Subcutaneous abdominal adipose tissue (tissue), 5 donors: ENCODE measurements around the gene TIMP1.
A peak's percentile ranks its signal among the peaks of the same experiment; 100 is the strongest.

Experiments used
- H3K27ac ChIP-seq: one replicate; pipeline ENCODE4 v1.7.0; 2013; ENCODE audit warnings: low read depth, mild to moderate bottlenecking, inconsistent platforms, low read length, moderate library complexity
- H3K27me3 ChIP-seq, 5 donors: one replicate each; pipeline ENCODE4 v1.7.0; 2013; ENCODE audit warnings: low read length in 5 of 5, inconsistent platforms in 1 of 5; ENCODE audit not compliant: control insufficient read depth in 5 of 5, insufficient read depth in 4 of 5
- H3K36me3 ChIP-seq, 5 donors: one replicate each; pipeline ENCODE4 v1.7.0; 2013; ENCODE audit warnings: low read length in 5 of 5; ENCODE audit not compliant: control insufficient read depth in 5 of 5, insufficient read depth in 5 of 5
- H3K4me1 ChIP-seq, 5 donors: one replicate each; pipeline ENCODE4 v1.7.0; 2013; ENCODE audit warnings: low read length in 5 of 5, mild to moderate bottlenecking in 3 of 5, moderate library complexity in 1 of 5; ENCODE audit not compliant: control insufficient read depth in 5 of 5, insufficient read depth in 5 of 5
- H3K4me3 ChIP-seq, 5 donors: one replicate each; pipeline ENCODE4 v1.7.0; 2013; ENCODE audit warnings: low read length in 5 of 5, low read depth in 1 of 5
- H3K9ac ChIP-seq, 5 donors: one replicate each; pipeline ENCODE4 v1.7.0; 2013; ENCODE audit warnings: low read length in 5 of 5, mild to moderate bottlenecking in 4 of 5, moderate library complexity in 3 of 5
- H3K9me3 ChIP-seq, 5 donors: one replicate each; pipeline ENCODE4 v1.7.0; 2013; ENCODE audit warnings: low read length in 5 of 5; ENCODE audit not compliant: control insufficient read depth in 5 of 5
- donor health status: healthy.
- donor health status: healthy.
- donor health status: healthy.
- donor health status: healthy.
- donor health status: healthy.

Gene TIMP1

GRCh38 chrX:47583240-47583861, 1.1 kb downstream of the TIMP1 start:
- H3K27ac ChIP-seq: peak overlapping the region; percentile 7
- H3K4me3 ChIP-seq: peak overlapping the region in 2 of 5 donors; percentile 50 to 54
- H3K27me3 ChIP-seq: peaks cover 12 to 38% (median 22%) of the 10 kb centered on the region in 5 donors
- H3K4me1 ChIP-seq: peaks cover 0 to 7% (median 0%) of the 10 kb centered on the region in 5 donors
- peaks cover 0 to 8% (median 0%) of the 10 kb centered on the region in 5 donors for H3K36me3 ChIP-seq
- H3K9ac ChIP-seq: peak overlapping the region in 1 of 5 donors; percentile 7
- no peaks in the 10 kb centered on the region for H3K9me3 ChIP-seq

DNA sequence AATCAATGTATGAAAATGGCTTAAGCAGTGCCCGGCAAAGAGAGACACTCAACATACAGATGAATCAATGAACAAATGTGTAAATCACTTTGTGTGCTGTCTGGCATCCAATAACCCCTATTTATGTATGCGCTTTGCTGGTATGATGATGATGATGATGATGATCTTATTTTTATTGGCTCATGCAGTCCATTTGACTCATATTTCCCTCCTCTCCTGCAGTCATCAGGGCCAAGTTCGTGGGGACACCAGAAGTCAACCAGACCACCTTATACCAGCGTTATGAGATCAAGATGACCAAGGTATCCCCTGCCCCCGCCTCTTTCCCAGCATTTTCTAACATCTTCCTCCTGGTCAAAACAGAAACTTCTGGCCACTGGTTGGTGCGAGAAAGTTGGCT, 2.5 kb downstream of the TIMP1 start:
- H3K9ac ChIP-seq: no peak overlapping the region
- peaks cover 0 to 8% (median 0%) of the 10 kb centered on the region in 5 donors for H3K36me3 ChIP-seq
- no peak overlapping the region for H3K27ac ChIP-seq
- peaks cover 4 to 33% (median 18%) of the 10 kb centered on the region in 5 donors for H3K27me3 ChIP-seq
- no peak overlapping the region for H3K4me3 ChIP-seq
- H3K4me1 ChIP-seq: peaks cover 0 to 7% (median 0%) of the 10 kb centered on the region in 5 donors
- H3K9me3 ChIP-seq: no peaks in the 10 kb centered on the region

DNA sequence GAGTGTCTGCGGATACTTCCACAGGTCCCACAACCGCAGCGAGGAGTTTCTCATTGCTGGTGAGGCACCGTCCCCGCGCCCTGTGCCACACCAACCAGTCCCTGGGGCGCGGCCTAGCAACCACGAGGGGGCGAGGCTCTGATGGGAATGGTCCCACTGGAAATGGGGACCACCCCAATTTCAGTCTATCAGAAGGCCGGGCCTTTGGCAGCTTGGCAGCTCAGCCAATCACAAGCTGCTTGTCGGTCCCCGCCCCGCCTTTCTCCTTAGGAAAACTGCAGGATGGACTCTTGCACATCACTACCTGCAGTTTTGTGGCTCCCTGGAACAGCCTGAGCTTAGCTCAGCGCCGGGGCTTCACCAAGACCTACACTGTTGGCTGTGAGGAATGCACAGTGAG, 3.0 kb downstream of the TIMP1 start:
- H3K36me3 ChIP-seq: peaks cover 0 to 8% (median 0%) of the 10 kb centered on the region in 5 donors
- peaks cover 4 to 33% (median 18%) of the 10 kb centered on the region in 5 donors for H3K27me3 ChIP-seq
- H3K9me3 ChIP-seq: no peaks in the 10 kb centered on the region
- H3K9ac ChIP-seq: no peak overlapping the region
- H3K27ac ChIP-seq: no peak overlapping the region
- peaks cover 0 to 7% (median 0%) of the 10 kb centered on the region in 5 donors for H3K4me1 ChIP-seq
- H3K4me3 ChIP-seq: no peak overlapping the region

GRCh38 chrX:47586043-47586787, 4.0 kb downstream of the TIMP1 start:
- H3K36me3 ChIP-seq: peaks cover 0 to 8% (median 0%) of the 10 kb centered on the region in 5 donors
- no peak overlapping the region for H3K9ac ChIP-seq
- peaks cover 0 to 7% (median 0%) of the 10 kb centered on the region in 5 donors for H3K4me1 ChIP-seq
- no peak overlapping the region for H3K4me3 ChIP-seq
- no peak overlapping the region for H3K27ac ChIP-seq
- H3K9me3 ChIP-seq: no peaks in the 10 kb centered on the region
- H3K27me3 ChIP-seq: peaks cover 4 to 29% (median 18%) of the 10 kb centered on the region in 5 donors

DNA sequence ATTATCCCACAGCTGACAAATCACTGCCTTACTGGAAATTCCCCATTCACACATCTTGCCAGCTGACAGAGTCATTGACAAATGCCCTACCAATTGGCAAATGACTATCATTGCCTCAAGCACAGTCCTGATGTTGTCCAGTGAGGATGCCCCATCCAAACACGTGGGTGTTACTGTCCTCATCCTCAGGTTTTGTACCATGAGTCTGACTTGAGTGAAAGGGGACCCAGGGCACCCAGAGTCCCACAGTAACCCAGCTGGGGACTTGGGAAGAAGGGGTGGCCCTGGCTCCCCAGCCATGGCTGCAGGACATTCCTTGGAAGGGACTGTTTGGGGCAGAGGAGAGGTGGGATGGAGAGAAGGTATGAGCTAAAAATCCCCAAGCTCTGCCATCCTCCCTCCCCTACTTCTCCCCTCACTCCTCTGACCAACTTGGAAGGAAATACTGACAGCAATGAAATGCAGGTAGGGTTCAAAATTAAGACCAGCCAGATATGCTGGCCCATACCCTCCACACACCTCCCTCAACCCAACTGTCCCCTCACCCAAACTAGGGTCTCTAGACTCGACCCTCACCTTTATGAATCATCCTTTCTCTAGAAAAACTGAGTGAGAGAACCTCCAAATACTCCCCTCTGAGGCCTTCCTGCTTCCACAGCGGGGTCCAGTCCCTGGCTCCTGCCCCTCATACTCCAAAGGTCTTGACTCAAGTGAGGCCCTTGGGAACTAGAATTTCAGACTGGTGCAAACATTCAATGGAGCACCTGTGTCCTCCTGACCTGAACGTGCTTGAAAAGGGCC, 5.1 kb downstream of the TIMP1 start:
- Histone ChIP-seq H3K27ac (no peak overlapping the region), H3K27me3 (peaks cover 4 to 26% (median 14%) of the 10 kb centered on the region in 5 donors), H3K4me1 (peaks cover 0 to 4% (median 0%) of the 10 kb centered on the region in 5 donors), H3K36me3 (peaks cover 0 to 8% (median 0%) of the 10 kb centered on the region in 5 donors), H3K4me3 (no peak overlapping the region), H3K9me3 (no peaks in the 10 kb centered on the region), H3K9ac (no peak overlapping the region)

DNA sequence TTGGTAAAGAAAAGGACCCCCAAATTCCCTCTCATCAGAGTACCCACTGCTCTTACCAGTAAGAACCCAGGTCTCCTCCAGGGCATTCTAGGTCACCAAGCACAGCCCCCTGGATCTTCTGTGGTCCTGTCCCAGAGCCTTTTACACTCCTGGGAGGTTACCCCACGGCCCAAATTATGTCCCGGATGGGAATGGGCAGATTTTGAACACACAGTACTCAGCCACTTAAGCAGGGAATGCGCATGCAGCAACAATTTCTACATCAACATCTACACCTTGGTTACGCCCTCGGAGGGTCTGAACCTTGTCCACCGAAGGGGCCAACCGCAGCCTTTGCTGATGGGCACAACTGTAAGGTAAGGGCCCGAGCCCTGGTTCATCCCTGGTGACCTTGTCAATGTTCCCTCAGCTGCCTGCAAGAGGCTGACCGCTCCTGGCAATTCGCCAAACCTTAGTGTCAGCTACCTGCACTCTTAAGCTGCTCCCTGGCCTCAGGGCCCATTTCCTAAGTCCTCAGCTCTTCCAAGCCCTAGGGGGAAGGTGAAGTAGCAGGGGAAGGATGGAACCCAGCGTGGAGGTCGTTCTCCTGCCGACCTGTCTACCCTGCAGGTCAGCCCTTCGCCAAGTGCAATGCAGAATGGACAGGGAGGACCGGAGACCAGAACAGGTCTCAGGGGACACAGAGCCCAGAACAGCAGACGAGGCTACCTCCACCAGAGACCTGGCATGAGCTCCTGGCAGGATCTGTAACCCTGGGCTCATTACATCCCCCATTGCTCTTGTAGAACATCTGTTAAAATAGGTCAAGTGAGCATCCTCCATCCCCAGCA, 5.9 kb downstream of the TIMP1 start:
- Histone ChIP-seq H3K27ac (no peak overlapping the region), H3K9me3 (no peaks in the 10 kb centered on the region), H3K27me3 (peaks cover 4 to 26% (median 14%) of the 10 kb centered on the region in 5 donors), H3K36me3 (peaks cover 0 to 8% (median 0%) of the 10 kb centered on the region in 5 donors), H3K9ac (no peak overlapping the region), H3K4me1 (peaks cover 0 to 3% (median 0%) of the 10 kb centered on the region in 5 donors), H3K4me3 (no peak overlapping the region)

DNA sequence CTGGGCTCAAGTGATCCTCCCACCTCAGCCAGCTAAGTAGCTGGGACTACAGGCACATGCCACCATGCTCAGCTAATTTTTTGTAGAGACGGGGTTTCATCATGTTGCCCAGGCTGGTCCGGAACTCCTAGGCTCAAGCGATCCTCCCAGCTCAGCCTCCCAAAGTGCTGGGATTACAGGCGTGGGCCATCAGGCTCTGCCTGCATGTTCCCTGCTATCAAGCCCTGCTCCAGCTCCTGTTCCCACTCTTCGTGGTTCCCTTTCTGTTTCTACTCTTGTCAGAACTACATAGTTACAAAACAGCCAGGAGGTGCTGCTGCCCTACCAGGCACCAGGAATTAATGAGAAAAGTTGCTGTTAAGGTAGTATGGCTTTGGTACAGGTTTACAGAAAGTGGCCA, 8.7 kb downstream of the TIMP1 start:
- H3K9me3 ChIP-seq: peaks cover 0 to 4% (median 0%) of the 10 kb centered on the region in 5 donors
- no peaks in the 10 kb centered on the region for H3K4me1 ChIP-seq
- peaks cover 0 to 3% (median 0%) of the 10 kb centered on the region in 5 donors for H3K36me3 ChIP-seq
- H3K27me3 ChIP-seq: peaks cover 3 to 21% (median 7%) of the 10 kb centered on the region in 5 donors
- H3K27ac ChIP-seq: no peak overlapping the region
- no peak overlapping the region for H3K9ac ChIP-seq
- no peak overlapping the region for H3K4me3 ChIP-seq

DNA sequence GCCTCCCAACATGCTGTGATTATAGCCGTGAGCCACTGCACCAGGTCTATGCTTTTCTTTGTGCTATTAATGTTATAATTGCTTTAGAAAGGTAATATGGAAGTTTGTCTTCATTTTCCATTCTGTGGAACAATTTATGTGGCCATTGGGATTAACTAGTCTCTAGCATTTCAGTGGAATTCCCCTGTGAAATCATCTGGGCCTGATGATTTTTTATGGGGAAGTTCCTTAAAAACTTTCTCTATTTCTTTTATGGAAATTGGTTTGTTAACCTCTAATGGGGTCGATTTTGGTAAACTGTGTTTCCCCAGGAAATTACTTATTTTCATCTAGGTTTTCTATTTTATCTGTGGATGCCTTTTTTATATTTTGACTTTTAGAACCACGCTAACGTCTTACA, 11.3 kb downstream of the TIMP1 start:
- H3K9me3 ChIP-seq: peaks cover 4 to 11% (median 8%) of the 10 kb centered on the region in 5 donors
- H3K4me3 ChIP-seq: no peak overlapping the region
- H3K36me3 ChIP-seq: no peaks in the 10 kb centered on the region
- H3K27ac ChIP-seq: no peak overlapping the region
- H3K9ac ChIP-seq: no peak overlapping the region
- H3K27me3 ChIP-seq: peaks cover 0 to 2% (median 0%) of the 10 kb centered on the region in 5 donors
- H3K4me1 ChIP-seq: no peaks in the 10 kb centered on the region

DNA sequence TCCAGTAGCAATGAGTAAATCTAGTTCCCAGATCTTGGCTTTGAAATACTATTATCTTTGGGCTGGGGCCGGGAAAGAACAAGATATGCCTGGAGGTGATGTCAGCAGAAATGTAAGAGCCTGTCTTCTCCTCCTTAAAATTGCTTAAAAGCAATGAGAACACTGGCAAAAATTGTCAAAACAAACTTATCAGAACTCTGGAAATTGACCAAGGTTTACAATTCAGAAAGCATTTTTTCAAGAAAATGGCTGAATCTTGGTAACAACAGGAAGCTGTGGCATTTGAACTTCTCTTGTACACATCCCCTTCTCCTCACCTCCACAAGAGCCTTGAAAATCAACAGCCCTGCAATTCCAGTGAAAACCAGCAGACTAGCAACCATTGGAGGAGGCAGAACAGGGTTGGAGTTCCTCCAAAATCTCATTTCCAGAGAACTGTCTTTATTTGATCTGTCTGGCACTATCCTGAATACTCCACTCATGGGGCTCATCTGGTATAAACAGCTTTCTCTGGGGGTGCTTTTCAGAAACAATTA, 13.5 kb downstream of the TIMP1 start:
- Histone ChIP-seq H3K4me1 (no peaks in the 10 kb centered on the region), H3K27me3 (peaks cover 0 to 2% (median 0%) of the 10 kb centered on the region in 5 donors), H3K9me3 (peaks cover 7 to 19% (median 13%) of the 10 kb centered on the region in 5 donors), H3K4me3 (no peak overlapping the region), H3K9ac (no peak overlapping the region), H3K27ac (no peak overlapping the region), H3K36me3 (no peaks in the 10 kb centered on the region)
